HG03108 (cell line): ENCODE data around the gene NFATC1.
"Not testable (repeated sequence)": the region's sequence is repeated elsewhere in the genome, so short reads cannot be mapped to it uniquely, and the experiment has no call there.

ENCODE experiments used
- ATAC-seq: cut with Tn5 transposase; IDR thresholded peaks from one replicate; pipeline ENCODE4 v1.9.1; 2021; ENCODE audit warnings: moderate library complexity; ENCODE audit not compliant: unreplicated experiment

NFATC1 gene

GRCh38 chr18:79502782-79503181, 107.1 kb downstream of the NFATC1 start:
- no peak for ATAC-seq

GRCh38 chr18:79503406-79503805, 107.7 kb downstream of the NFATC1 start:
- ATAC-seq, result no peak

GRCh38 chr18:79504034-79504433, 108.3 kb downstream of the NFATC1 start:
- ATAC-seq, result no peak

GRCh38 chr18:79504495-79504894, 108.8 kb downstream of the NFATC1 start:
- ATAC-seq, result not testable (repeated sequence)

GRCh38 chr18:79505465-79505864, 109.7 kb downstream of the NFATC1 start:
- ATAC-seq, result not testable (repeated sequence)

GRCh38 chr18:79506191-79507075, 110.7 kb downstream of the NFATC1 start:
- no peak for ATAC-seq

GRCh38 chr18:79507076-79507545, 111.4 kb downstream of the NFATC1 start:
- peak; percentile 36 for ATAC-seq

- ATAC-seq, result no peak
Observed at GRCh38 chr18:79507546-79508480, 112.1 kb downstream of the NFATC1 start.

- peak; percentile 50 for ATAC-seq
Observed at GRCh38 chr18:79508565-79509535, 113.1 kb downstream of the NFATC1 start.

- ATAC-seq, result no peak
Observed at GRCh38 chr18:79509536-79509930, 113.8 kb downstream of the NFATC1 start.

- ATAC-seq, result no peak
Observed at GRCh38 chr18:79510046-79510685, 114.4 kb downstream of the NFATC1 start.

- ATAC-seq, result no peak
Observed at GRCh38 chr18:79510731-79511241, 115.1 kb downstream of the NFATC1 start.

GRCh38 chr18:79511271-79511670, 115.5 kb downstream of the NFATC1 start:
- no peak for ATAC-seq

- no peak for ATAC-seq
Observed at GRCh38 chr18:79511671-79512301, 116.1 kb downstream of the NFATC1 start.

- no peak for ATAC-seq
Observed at GRCh38 chr18:79512461-79513380, 117.0 kb downstream of the NFATC1 start.

GRCh38 chr18:79513381-79514081, 117.8 kb downstream of the NFATC1 start:
- no peak for ATAC-seq

GRCh38 chr18:79515331-79515730, 119.6 kb downstream of the NFATC1 start:
- no peak for ATAC-seq
